ENCODE results near the gene ARHGAP28.

The ARHGAP28 gene

DNA sequence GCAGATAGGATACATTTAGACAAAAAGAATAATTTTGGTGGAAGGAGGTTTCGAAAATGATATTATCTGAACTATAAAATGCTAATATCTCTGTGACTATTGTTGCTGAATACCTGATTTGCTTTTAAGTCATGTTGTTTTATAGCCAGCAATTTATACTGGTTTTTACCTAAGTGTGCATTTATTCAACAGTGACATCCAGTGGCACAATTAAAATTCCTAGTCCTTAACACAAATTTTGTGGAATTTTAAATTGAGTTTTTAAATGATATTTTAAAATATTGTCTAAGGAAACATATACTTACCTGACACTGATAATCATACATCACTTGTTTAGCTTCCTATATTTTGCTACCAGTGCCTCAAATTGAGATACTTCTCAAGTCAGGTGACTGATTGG, 144.8 kb downstream of the ARHGAP28 start:
- DNase-seq (ENCODE audit: low spot score): no peak

DNA sequence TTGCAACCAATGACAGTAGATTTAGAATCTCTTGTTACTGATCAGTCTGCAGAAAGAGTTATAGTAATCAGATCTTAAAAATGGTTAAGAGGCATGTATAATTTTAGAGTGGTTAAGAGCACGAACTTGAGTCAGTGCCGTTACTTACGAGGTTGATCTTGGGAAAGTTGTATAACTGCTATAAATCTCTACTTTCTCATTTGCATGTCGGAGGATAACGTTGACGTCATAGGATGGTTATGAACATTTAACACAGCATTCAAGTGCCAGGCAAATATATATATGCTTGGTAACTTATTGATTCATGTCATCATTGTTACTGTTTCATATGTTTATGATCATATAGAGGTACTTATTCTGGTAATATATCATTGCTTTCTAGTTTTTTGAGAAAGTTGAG, 146.2 kb downstream of the ARHGAP28 start:
- DNase-seq (ENCODE audit: low spot score): no peak

DNA sequence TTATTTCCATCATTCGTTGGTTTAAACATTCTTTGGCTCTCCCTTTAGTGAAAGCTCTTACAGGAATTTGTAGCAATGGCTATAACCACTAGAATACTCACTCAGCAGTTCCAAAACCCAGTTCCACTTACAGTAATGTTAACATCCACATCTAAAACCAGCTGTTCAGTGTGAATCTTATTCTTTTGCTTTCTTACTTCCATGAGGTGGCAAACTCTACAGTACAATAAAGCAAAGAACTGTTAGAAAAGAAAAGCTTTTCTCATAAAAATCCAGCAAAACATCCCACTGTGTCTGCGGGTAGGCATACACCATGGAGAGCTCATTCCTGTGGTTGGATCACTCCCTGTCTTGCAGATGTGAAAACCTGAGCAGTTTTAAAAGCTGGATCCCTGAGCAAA, 147.1 kb downstream of the ARHGAP28 start:
- DNase-seq (ENCODE audit: low spot score): no peak

DNA sequence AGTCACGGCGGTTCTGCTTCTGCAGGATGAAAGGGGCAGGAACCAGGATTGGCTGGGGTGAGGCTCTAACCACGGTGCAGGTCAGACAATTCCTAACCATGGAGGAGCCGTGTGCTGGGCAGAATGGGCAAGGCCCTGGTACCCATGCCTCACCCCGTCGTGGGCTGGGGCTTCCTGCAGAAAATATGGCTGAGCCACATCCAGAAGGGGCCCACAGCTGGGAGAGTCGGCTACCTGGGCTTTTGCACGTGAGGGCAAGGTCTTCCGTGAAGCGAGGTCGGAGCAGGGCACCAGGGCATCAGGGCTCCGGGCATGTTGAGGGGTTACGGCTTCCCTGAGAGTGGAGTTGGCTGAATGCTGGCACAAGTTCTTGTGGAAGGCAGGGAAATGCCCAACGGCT, 147.8 kb downstream of the ARHGAP28 start:
- DNase-seq (ENCODE audit: low spot score): no peak

DNA sequence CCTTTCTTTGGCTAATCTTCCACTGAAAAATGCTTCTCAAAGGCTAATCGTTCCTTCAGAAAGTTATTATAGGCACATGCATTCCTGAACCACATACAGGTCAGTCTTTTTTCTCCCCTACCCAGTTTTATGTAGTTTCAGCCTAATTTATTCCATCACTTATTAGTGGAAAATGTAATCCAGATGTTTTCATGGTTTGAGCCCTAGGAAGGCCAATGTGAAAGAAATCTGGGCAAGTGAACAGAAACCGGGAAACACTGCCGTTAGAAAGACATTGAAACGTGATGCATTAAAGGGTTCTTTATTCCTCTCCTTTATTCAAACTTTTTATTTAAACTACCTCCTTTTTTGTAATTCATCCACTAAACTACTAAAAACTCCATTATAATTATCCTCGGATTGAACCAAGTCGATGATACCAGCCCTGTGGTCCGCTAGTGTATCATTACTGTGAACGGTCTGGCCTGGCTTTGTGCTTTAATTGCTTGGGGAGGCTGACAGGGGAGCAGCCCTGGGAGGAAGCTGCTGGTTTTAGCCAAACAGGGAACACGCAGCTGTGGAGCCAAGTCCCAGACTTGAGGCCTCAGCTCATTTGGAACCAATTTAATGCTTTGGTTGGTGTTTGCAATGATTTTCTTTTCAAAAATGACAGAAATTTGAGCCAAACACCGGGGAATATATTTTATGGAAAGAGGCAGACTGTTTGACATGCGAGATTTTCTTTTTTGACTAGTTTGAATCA, 149.2 kb downstream of the ARHGAP28 start:
- DNase-seq (ENCODE audit: low spot score): no peak

DNA sequence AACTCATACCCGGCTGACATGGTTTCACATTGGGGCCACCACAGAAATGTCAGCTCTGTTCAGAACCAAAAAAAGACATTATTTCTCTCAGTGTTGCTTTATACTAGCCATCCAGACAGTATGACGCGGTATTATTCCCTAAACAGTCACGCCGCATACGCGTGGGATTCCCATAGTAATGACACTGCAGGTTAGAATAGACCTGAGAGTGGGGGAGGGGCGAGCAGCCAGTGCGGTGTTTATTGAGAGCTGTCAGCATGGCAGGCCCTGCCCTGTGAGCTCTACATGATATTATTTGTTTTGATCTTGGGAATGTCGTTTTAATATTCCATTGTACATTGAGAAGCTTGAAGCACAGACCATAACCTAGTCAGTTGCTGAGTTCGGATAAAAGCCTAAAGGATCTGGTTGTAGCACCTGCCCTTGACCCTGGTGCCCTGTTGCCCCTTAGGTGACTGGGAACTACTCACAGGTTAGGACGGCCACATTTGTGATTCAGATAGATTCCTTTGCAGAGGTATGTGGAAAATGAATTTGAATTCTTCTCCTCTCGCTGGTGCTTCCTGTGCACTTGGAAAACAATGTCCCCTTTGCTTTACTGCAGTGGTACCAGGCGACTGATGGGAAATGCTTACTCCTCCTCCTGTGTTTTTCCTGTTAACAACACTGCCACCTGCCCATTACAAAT, 150.1 kb downstream of the ARHGAP28 start:
- no peak for DNase-seq (ENCODE audit: low spot score)

DNA sequence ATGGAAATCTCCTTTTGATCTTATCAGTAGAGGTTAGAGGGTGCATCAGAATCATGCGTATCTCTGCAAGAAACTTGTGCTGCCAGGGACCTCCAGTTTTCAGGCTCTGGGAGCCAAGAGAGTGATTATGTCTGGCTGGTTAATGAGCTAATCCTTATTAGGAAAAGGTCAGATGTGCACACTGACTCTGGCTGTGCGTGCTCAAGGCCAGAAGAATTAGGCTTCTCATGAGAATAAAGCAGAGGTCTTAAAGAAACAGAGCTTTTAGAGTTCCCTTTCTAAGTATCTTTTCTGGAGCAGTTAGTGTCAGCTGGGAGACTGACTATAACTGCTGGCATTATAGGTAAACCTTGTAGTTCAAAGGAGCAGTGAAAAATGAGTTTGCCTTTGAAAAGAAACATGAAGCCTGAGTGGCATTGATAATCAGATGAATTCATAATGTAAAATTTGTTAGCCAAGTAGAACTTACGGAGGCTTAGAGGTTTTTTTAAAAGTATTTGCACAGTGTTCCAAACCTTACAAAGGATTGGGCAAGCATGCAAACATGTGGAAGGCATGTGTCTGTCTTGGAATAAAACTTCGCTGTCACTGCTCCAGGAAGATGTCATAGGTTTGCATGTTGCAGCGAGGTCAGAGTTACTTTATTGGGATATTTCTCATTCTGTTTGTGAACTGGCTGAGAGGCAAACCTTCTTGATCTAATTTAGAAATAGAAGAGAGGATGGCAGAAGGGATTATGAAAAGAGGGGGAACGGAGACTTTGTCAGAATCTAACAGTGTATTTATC, 151.7 kb downstream of the ARHGAP28 start:
- DNase-seq (ENCODE audit: low spot score): no peak

DNA sequence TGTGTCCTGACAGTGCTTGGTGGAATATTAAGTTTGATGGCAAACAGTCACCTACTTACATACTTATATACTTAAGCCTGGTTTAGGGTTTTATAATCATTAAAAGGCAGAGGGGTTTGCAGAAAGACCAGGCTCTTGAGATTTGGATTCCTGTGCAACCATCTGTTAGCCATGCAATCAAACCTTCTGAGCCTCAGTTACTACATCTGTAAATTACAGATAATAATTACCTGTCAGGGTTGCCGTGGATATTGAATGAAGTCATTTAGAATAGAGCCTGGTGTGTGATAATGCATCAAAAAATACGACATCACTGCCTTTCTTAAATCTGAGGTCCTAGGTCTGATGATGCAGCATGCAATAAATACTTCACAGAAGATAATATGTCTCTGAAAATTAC, 152.9 kb downstream of the ARHGAP28 start:
- DNase-seq (ENCODE audit: low spot score): no peak

DNA sequence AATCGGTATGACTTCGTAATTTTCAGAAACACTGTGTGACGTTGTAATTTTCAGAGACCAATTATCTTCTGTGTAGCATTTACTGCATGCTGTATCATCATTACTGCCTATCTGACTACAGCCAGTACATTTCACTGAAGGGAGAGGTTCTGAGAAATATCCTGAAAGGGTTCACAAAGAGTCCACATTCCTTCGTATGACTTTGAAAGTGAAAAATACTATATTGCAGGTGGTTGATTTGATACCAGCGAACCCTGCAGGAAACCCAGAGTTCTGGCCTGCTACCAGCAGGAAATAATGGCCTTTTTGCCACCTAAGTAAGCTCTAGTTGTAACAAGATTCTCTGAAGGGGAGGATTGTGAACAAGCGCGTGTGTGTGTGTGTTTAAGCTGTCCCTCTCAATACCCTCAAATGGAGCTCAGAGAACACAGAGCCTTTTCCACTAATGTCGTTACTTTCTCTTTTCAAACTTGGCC, 155.5 kb downstream of the ARHGAP28 start:
- DNase-seq (ENCODE audit: low spot score): no peak

DNA sequence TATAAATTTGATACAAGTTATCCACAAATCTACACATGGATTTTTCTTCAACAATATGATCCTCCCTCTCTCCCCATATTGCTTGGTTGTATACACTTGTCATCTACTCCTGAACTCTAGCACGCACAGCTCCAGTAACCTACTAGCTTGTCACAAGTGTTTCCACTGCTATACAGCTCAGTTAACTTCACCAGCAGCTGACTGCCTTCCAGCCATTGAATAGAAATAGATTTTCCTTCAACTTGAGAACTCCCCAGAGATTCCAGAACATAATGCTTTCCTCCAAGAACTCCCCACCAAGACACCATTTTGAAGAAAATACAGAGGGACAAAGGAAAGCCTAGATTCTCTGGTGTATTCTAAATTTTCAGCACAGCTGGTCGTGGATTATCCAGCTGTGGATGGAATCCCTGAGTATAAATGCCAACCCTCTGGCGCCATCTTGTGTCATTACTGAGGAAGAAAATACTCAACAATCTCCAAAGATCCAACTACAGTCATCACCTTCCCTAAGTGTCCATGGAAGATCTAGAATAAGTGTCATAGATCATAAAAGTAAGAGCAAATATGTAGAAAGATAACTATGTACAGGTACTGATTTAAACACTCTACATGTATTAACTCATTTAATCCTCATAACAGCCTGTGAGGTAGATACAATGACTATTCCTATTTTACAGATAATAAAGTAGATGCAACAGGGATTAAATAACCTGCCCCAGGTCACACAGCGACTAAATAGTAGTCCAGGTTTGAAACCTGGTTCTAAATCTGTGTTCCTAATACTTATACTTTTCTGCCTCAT, 156.7 kb downstream of the ARHGAP28 start:
- DNase-seq (ENCODE audit: low spot score): peak; percentile 8

DNA sequence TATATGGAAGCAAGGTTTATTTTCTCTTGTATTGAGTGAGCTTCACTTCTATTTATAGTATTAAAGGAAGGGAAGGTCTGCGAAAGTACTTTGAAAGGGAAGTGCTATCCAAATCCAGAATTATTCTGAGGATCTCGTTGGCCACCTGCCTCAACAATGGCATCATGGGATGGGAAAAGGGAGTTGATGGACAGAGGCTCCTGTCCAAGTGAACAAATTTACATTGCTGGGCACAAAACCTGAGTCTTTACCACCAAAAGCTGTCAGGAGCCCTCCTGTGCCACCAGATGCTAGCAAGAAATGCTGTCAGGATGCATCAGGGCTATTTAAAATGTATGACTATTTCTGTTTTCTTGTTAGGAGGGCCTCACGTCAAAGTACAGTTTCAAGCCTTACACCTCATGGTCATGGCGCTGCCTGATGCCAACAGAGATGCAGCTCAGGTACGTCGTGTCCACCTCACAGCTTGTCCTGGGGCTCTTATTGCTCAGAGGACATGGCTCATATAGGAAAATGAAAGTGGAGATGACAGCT, 157.3 kb downstream of the ARHGAP28 start:
- DNase-seq (ENCODE audit: low spot score): no peak

DNA sequence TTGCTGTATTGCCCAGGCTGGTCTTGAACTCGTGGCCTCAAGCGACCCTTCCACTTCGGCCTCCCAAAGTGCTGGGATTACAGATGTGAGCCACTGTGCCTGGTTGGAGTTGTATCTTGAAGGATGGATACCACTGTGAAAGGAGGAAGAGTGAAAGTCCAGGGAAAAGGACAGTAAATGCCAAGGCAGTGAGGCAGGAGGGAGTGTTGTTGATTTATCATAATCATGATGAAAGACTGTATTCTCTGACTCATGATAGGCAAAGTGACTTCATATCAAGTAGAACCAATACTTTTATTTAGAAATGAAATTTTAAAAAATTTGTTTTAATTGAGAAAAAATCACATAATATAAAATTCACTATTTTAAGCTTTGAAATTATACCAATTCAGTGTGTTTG, 162.3 kb downstream of the ARHGAP28 start:
- no peak for DNase-seq (ENCODE audit: low spot score)

DNA sequence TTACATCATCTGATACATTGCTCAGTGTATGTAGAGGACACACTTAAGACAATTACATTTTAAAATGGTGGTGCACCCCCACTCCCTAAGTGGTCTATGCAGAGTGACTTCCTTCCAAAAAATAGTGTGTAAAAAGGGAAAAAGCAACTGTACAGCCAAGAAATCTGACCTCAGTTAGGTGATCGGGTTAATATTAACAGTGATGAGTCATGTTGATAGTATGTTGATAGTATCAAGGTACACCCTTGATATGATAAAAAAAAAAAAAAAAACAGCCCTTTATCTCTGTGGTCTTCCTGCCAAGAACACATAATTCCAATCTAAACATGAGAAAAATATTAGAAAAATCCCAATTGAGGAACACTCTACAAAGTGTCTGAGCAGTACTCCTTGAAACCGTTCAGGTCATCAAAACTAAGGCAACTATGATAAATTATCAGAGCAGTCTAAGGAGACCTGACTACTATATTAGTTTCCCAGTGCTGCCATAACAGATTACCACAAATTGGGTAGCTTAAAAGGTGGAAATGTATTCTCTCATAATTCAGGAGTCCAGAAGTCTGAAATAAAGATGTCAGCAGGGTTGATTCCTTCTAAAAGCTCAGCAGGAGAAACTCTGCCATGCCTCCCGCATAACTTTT, 171.9 kb downstream of the ARHGAP28 start:
- DNase-seq (ENCODE audit: low spot score): no peak

DNA sequence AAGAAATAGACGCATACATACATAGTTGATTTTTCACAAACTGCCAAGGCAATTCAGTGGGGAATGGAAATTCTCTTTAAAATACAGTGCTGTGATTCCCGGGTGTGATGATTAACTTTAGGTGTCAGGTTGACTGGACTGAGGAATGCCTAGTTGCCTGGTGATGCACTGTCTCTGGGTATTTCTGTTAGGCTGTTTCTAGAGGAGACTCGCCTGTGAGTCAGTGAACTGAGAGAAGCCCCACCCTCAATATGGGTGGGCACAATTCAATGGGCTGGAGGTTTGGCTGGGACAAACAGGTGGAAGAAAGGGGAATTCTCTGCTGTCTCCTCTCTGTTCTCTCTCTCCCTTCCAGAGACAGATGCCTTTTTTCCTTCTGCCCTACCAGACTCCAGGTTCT, 187.6 kb downstream of the ARHGAP28 start:
- DNase-seq (ENCODE audit: low spot score): no peak

DNA sequence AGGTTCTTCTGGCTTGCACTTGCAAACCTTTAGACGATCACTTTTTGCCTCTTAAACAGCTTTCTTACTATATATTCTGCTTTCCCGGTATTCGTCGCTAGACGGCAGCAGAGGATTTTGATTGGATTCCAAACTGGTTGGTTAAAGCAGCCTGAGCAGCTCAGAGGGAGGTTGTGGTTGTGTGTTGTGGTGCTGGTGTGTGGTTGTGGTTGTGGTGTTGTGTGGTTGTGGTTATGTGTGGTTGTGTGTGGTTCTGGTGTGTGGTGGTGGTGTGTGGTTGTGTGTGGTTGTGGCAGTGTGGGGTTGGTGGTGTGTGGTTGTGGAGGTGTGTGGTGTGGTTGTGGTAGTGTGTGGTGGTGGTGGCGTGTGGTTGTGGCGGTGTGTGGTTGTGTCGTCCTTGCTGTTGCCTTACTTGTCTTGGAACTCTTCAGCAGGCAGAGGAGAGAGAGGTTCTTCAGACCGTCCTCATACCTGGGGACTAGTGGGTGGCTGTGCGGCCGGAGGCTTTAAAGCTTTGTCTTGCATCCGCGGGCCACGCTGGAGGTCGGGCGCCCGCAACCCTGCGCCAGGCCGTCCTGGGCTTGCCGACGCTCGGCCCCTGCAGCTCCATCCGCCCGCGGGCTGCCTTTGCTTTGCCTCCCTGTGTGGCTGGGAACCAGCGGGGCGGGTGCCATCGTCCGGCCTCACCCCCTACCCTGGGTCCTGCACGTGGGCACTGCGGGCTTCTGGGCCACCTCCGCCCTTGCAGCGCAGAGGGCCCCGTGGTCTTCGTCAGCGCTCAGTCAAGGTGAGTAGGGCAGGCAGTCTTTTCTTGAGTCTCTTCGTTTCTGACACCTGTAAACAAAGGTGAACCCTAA, 190.8 kb downstream of the ARHGAP28 start:
- DNase-seq (ENCODE audit: low spot score): no peak

DNA sequence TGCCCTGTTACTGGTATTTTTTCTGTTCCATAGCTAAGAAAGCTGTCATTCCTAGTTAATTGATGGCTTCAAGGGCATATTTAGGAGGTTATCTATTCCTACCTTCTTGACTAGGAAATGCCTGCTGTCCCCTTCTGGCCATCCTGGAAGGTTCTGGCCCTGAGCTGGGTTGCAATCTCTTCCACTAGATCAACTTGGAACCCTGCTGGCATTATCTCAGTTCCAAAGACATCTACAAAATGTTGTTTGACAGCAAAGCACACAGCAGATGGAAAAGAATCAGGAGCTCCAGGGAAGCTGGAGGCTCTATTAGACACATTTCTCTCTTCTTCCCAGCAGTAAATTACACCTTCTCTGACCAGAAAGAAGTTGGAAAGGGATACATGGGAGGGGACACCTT, 192.1 kb downstream of the ARHGAP28 start:
- no peak for DNase-seq (ENCODE audit: low spot score)

DNA sequence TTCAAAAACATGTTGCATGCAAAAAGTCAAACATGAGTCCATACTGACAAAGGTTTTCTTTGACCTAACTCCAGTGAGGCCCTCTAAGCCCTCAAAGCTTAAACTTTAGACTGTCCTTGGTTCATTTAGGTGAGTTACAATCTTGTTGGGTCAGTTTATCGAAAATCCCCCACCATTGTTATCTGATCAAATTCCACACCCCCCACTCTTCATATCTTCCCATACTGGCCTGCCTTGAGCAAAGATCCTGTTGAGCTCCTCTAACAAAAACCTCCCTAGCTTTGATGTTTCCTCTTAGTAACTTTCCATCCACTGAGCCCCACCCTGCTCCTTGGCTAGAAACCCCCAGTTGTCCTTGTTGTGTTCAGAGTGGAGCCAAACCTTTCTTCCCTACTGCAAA, 193.7 kb downstream of the ARHGAP28 start:
- no peak for DNase-seq (ENCODE audit: low spot score)

DNA sequence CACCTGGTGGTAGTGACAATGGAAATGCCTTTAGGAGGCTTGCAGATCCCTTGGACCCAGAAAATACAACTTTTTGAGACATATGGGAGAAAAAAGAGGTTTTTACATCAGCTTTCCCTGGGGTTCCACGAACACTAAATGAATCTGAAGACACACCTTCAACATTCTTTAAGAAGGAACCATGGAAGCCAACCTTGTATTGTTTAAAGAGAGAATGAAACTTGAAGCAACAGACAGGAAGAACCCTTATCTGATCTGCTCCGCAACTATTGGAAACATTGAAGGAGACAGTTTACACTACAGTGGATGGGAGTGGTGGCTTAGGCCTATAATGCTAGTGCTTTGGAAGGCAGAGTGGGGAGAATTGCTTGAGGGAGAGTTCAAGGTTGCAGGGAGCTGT, 197.6 kb downstream of the ARHGAP28 start:
- no peak for DNase-seq (ENCODE audit: low spot score)

DNA sequence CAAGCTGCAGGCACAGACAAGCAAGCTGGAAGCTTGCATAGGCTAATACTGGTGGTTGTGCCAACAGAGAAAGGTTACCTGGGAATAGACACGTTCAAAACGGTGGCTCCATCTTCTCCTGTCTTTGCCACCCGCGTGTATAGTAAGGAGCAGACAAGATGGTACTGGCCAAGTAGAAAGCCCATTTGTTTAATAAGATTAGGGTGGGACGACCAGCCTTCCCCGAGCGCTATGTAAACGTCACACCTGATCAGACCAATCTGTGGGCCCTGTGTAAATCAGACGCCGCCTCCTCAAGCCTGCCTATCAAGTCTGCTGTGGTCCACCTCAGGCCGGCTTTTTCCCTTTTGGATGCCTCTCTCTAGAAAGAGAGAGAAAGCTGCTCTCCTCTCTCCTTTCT, 198.8 kb downstream of the ARHGAP28 start:
- DNase-seq (ENCODE audit: low spot score): no peak

DNA sequence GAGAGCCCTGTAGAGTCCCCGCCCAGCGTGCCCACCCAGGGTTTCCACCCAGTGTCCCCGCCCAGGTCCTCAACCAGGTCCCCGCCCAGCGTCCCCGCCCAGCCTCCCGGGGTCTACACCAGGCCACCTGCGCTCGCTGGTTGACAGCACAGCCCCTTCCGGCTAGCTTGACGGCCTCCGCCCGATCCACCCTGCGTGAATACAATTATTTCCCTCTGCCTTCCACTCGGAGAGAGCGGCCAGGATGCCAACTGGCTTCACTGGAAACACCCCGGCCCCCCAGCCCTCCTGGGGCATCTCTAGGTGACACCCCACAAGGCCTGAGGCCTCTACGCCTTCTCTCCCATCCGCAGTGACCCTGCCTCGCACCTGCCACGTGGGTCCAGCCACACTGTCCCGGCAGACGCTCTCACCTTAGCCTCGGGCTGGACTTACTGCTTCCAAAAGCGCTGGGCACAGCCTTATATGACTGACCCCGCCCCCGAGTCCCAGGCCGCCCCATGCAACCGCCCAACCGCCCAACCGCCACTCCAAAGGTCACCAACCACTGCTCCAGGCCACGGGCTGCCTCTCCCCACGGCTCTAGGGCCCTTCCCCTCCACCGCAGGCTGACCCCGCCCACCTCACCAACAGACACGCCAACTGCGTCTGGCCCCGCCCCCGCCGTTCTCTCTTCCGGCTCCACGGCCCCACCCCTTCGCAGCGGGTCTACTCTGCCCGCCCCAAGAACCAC, 200.0 kb downstream of the ARHGAP28 start:
- DNase-seq (ENCODE audit: low spot score): no peak

Data from hematopoietic multipotent progenitor cell treated with erythropoietin and hydrocortisone succinate and interleukin-3 and kit ligand, for 15 days (in vitro differentiated cells).